ENCODE measurements around the gene FGFRL1.

DNA sequence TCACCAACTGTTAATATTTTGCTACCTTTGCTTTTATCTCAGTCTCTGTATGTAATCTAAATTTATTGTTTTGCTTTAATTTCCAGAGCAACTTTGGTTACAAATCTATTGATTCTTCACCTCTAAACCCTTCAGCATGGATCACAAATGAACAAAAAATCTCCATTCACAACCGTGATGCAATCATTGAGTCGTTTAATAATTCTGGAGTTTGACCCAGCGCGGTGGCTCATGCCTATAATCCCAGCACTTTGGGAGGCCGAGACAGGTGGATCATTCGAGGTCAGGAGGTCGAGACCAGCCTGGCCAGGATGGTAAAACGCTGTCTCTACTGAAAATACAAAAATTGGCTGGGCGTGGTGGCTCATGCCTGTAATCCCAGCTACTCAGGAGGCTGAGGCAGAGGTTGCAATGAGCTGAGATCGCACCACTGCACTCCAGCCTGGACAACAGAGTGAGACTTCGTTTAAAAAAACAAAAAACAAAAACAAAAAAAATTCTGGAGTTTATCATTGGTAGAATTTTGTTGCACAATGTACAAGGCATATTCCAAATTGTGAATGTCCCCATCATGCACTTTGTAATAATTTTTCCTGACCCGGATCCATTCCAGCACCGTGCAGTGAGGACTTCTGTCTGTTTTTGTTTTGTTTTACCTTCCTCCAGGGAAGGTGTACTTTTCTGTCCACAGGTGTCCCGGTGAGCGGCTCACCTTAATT, 26.9 kb upstream of the FGFRL1 start:
- TF ChIP-seq, protein P1, sequence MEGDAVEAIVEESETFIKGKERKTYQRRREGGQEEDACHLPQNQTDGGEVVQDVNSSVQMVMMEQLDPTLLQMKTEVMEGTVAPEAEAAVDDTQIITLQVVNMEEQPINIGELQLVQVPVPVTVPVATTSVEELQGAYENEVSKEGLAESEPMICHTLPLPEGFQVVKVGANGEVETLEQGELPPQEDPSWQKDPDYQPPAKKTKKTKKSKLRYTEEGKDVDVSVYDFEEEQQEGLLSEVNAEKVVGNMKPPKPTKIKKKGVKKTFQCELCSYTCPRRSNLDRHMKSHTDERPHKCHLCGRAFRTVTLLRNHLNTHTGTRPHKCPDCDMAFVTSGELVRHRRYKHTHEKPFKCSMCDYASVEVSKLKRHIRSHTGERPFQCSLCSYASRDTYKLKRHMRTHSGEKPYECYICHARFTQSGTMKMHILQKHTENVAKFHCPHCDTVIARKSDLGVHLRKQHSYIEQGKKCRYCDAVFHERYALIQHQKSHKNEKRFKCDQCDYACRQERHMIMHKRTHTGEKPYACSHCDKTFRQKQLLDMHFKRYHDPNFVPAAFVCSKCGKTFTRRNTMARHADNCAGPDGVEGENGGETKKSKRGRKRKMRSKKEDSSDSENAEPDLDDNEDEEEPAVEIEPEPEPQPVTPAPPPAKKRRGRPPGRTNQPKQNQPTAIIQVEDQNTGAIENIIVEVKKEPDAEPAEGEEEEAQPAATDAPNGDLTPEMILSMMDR (IDR thresholded peaks at IDR 0.05 in 8 of 11, conservative IDR thresholded peaks at IDR 0.05 in 3 of 11) = no peak
- no peak for TF ChIP-seq POLR2A (IDR thresholded peaks at IDR 0.05)

Measured in spleen (tissue), 7 donors.